GM12892 (cell line): ENCODE measurements around the gene NTHL1.

ENCODE experiments used
- DNase-seq: peaks from one replicate; pipeline ENCODE4 v3.0.0; 2011; ENCODE audit not compliant: insufficient read length
- FAIRE-seq: peaks from 2 replicates; lab custom pipeline; 2011; peaks lifted over from hg19 to GRCh38; lab: Jason Lieb, UNC
- POLR2A ChIP-seq: IDR thresholded peaks from 2 replicates; pipeline ENCODE4 v1.6.1; 2011; ENCODE audit warnings: low read depth, low read length, control low read depth
- POLR2AphosphoS5 ChIP-seq: IDR thresholded peaks from 2 replicates; pipeline ENCODE4 v1.6.1; 2011; ENCODE audit warnings: low read depth, low read length, control low read depth
- TAF1 ChIP-seq: IDR thresholded peaks from 2 replicates; pipeline ENCODE4 v1.6.1; 2011; ENCODE audit warnings: low read depth, mild to moderate bottlenecking, control low read depth, low read length, borderline replicate concordance

NTHL1 gene

GRCh38 chr16:2027024-2028010 is 20.3 kb downstream of the NTHL1 start:
- no peak for DNase-seq
- TF ChIP-seq POLR2AphosphoS5 (no peak), POLR2A (no peak), TAF1 (no peak)
- FAIRE-seq = no peak

GRCh38 chr16:2026461-2027023 is 21.1 kb downstream of the NTHL1 start, which contains the start of gene NHERF2:
TSS of gene NHERF2 (plus strand) at chr16:2026902. CDS start at chr16:2027006, 104 bp downstream.
- TF ChIP-seq POLR2AphosphoS5 = no peak
- no peak for TF ChIP-seq POLR2A
- no peak for TF ChIP-seq TAF1
- no peak for DNase-seq
- FAIRE-seq = no peak

- DNase-seq (no peak), FAIRE-seq (no peak)
- TF ChIP-seq TAF1 (no peak), POLR2A (no peak), POLR2AphosphoS5 (no peak)
These were observed 21.7 kb downstream of the NTHL1 start for GRCh38 chr16:2025878-2026460.

GRCh38 chr16:2025251-2025650 is 22.4 kb downstream of the NTHL1 start:
- no peak for TF ChIP-seq TAF1
- no peak for TF ChIP-seq POLR2A
- no peak for TF ChIP-seq POLR2AphosphoS5
- DNase-seq (no peak), FAIRE-seq (no peak)

- TF ChIP-seq POLR2A (no peak), POLR2AphosphoS5 (no peak), TAF1 (no peak)
- DNase-seq (no peak), FAIRE-seq (no peak)
These were observed 23.6 kb downstream of the NTHL1 start for GRCh38 chr16:2024032-2024420.

- FAIRE-seq = peak; percentile 99
- no peak for TF ChIP-seq TAF1
- TF ChIP-seq POLR2A = no peak; the same call in 1 of the 2 replicates
- DNase-seq = peak; percentile 99
These were observed 24.3 kb downstream of the NTHL1 start for GRCh38 chr16:2023092-2024031.

GRCh38 chr16:2022723-2023091 is 24.9 kb downstream of the NTHL1 start:
- TF ChIP-seq POLR2AphosphoS5 (no peak), POLR2A (no peak), TAF1 (no peak)
- no peak for FAIRE-seq
- DNase-seq = no peak

GRCh38 chr16:2019921-2020831 is 27.5 kb downstream of the NTHL1 start:
- no peak for FAIRE-seq
- TF ChIP-seq POLR2AphosphoS5 = no peak
- no peak for TF ChIP-seq POLR2A
- TF ChIP-seq TAF1 = no peak

GRCh38 chr16:2019518-2019920 is 28.1 kb downstream of the NTHL1 start, which contains the start of gene NPW:
TSS of gene NPW (plus strand) at chr16:2019785.
- no peak for FAIRE-seq
- no peak for DNase-seq
- no peak for TF ChIP-seq POLR2AphosphoS5
- no peak for TF ChIP-seq POLR2A
- TF ChIP-seq TAF1 = no peak

More at GRCh38 chr16:2019921-2020831, 27.5 kb downstream of the NTHL1 start:
- no peak for DNase-seq
